ENCODE measurements around the gene CHMP2A. TPM values are rescaled to one million over a fixed set of nuclear protein-coding genes. Genes with fewer than 3 reads are reported as not detected.
"Not testable (repeated sequence)": the region's sequence is repeated elsewhere in the genome, so short reads cannot be mapped to it uniquely, and the experiment has no call there.

Gene CHMP2A
- polyA plus RNA-seq, 1 donor: 120 TPM

DNA sequence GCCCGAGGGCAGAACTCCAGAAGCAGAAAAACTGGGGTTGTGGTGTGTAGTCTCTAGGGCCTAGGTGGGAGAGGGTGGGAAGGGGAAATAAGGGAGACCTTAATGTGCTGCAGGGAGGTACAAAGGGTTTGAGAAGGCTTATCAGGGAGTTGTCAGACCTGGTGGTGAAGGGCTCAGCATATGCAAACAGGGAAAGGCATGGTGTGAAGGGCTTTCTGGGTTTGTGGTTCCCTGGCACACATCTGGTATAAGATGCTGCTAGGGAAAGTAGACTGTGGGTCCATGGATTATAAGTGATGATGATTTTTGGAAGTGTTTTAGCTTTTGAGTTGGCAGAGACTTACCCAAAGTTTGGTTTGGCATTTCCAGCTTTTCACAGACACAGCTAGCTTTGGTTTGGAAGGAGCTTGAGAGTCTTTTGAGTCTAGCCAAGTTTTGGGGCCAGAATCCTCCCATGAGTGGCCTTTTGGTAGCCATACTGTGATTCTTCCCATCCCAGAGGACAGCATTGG is 8.8 kb downstream of the CHMP2A start:
- no peaks in the 10 kb centered on the region for H3K27me3 ChIP-seq (ENCODE audit: control insufficient read depth, insufficient read depth, low read length)
- H3K27ac ChIP-seq (ENCODE audit: low read length): no peak overlapping the region
- WGBS (ENCODE audit: insufficient coverage, low lambda C conversion rate): 0% methylated on average over 1 of the region's 1 CpG
- DNase-seq: no peak
- peaks cover 17% of the 10 kb centered on the region for H3K4me1 ChIP-seq (ENCODE audit: control insufficient read depth, insufficient read depth, low read length)
- H3K36me3 ChIP-seq (ENCODE audit: control insufficient read depth, insufficient read depth, low read length): peaks cover 55% of the 10 kb centered on the region
- no peaks in the 10 kb centered on the region for H3K9me3 ChIP-seq (ENCODE audit: control insufficient read depth, low read depth, low read length)
- peak overlapping the region; percentile 90 for H3K4me3 ChIP-seq (ENCODE audit: low read length)

DNA sequence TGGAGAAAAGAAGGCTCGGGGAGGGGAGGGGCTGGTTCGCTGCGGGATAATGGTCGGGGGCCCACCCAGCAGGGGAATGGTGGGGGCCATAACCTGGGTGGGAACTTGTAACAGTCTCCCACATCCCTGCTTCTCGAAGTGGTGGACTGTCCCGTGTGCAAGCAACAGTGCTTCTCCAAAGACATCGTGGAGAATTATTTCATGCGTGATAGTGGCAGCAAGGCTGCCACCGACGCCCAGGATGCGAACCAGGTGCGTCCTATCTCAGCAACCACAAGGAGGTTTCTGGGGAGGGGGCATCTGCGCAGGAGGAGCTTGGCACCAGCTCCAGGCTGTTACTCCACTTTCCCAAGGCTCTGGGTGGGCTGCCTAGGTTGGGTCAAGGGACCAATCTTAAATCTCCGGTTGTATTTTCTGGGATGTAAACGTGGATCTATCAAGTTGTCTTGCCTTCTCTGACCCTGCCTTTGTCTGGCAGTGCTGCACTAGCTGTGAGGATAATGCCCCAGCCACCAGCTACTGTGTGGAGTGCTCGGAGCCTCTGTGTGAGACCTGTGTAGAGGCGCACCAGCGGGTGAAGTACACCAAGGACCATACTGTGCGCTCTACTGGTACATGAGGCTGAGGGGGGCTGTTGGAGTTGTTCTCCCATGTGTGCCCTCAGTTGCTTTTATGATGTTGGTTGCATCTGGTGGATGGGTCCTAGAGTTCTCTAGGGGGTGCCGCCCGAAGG is 9.5 kb downstream of the CHMP2A start:
- H3K36me3 ChIP-seq (ENCODE audit: control insufficient read depth, insufficient read depth, low read length): peaks cover 49% of the 10 kb centered on the region
- no peak for DNase-seq
- WGBS (ENCODE audit: insufficient coverage, low lambda C conversion rate): no CpG with 5 or more reads among the region's 21 CpGs
- no peaks in the 10 kb centered on the region for H3K9me3 ChIP-seq (ENCODE audit: control insufficient read depth, low read depth, low read length)
- H3K27ac ChIP-seq (ENCODE audit: low read length): peak overlapping the region; percentile 31
- H3K27me3 ChIP-seq (ENCODE audit: control insufficient read depth, insufficient read depth, low read length): peaks cover 2% of the 10 kb centered on the region
- H3K4me1 ChIP-seq (ENCODE audit: control insufficient read depth, insufficient read depth, low read length): peaks cover 17% of the 10 kb centered on the region
- H3K4me3 ChIP-seq (ENCODE audit: low read length): peak overlapping the region; percentile 90

DNA sequence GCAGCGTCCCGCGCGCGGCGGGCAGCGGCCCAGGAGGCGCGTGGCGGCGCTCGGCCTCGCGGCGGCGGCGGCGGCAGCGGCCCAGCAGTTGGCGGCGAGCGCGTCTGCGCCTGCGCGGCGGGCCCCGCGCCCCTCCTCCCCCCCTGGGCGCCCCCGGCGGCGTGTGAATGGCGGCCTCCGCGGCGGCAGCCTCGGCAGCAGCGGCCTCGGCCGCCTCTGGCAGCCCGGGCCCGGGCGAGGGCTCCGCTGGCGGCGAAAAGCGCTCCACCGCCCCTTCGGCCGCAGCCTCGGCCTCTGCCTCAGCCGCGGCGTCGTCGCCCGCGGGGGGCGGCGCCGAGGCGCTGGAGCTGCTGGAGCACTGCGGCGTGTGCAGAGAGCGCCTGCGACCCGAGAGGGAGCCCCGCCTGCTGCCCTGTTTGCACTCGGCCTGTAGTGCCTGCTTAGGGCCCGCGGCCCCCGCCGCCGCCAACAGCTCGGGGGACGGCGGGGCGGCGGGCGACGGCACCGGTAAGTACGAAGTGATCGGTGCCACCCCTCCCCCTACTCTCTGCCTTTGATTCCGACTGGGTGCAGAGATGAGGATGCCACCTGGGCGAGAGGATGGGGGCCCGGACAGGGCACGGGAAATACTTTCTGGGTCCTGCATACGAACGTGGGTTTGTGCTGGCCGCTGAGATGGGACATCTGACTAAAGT is 10.2 kb downstream of the CHMP2A start:
- Histone ChIP-seq H3K9me3 (ENCODE audit: control insufficient read depth, low read depth, low read length) (no peaks in the 10 kb centered on the region), H3K27me3 (ENCODE audit: control insufficient read depth, insufficient read depth, low read length) (peaks cover 4% of the 10 kb centered on the region), H3K4me3 (ENCODE audit: low read length) (peak overlapping the region; percentile 90), H3K36me3 (ENCODE audit: control insufficient read depth, insufficient read depth, low read length) (peaks cover 42% of the 10 kb centered on the region), H3K27ac (ENCODE audit: low read length) (peak overlapping the region; percentile 99), H3K4me1 (ENCODE audit: control insufficient read depth, insufficient read depth, low read length) (peaks cover 17% of the 10 kb centered on the region)
- peak in 1 of 2 donors; percentile 68 for DNase-seq
- WGBS (ENCODE audit: insufficient coverage, low lambda C conversion rate): no CpG with 5 or more reads among the region's 92 CpGs

DNA sequence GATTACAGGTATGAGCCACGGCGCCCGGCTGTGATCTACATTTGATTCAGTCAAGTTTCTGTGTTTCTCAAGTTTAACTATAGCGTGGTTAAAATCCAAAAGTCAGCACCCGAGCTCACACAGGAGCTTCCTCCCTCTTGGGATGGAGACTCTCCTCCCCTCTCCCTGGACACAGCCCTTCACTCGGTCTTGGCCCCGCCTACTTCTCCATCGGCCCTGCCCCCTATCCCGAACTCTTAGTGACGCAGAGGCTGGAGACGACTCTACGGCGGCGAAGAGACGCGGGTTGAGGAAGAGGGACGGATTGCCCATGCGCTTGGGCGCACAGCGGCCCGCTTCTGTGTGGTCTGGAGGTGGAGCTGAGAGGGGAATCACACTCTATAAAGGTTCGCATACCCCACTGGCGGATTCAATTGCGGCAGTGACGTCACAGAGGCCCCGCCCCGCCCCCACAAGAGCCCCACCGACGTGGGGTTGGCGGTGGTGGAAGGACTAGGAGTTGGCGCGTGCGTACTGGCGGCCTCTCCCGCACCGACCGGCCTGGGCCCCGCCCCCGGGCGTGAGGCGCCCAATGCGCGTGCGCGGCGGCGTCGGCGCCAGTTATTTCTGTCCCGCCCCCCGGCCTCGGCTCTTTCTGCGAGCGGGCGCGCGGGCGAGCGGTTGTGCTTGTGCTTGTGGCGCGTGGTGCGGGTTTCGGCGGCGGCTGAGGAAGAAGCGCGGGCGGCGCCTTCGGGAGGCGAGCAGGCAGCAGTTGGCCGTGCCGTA is 10.9 kb downstream of the CHMP2A start, which contains the start of gene TRIM28:
Gene TRIM28 (plus strand): TSS at position 239 of the 765 bp plus-strand sequence. CDS start 694 bp downstream, outside the sequence.
- H3K4me3 ChIP-seq (ENCODE audit: low read length): peak within 1 kb of the TSS; percentile 90
- peaks cover 34% of the 10 kb centered on the region for H3K36me3 ChIP-seq (ENCODE audit: control insufficient read depth, insufficient read depth, low read length)
- no CpG with 5 or more reads among the region's 73 CpGs for whole genome bisulfite sequencing (ENCODE audit: insufficient coverage, low lambda C conversion rate)

DNA sequence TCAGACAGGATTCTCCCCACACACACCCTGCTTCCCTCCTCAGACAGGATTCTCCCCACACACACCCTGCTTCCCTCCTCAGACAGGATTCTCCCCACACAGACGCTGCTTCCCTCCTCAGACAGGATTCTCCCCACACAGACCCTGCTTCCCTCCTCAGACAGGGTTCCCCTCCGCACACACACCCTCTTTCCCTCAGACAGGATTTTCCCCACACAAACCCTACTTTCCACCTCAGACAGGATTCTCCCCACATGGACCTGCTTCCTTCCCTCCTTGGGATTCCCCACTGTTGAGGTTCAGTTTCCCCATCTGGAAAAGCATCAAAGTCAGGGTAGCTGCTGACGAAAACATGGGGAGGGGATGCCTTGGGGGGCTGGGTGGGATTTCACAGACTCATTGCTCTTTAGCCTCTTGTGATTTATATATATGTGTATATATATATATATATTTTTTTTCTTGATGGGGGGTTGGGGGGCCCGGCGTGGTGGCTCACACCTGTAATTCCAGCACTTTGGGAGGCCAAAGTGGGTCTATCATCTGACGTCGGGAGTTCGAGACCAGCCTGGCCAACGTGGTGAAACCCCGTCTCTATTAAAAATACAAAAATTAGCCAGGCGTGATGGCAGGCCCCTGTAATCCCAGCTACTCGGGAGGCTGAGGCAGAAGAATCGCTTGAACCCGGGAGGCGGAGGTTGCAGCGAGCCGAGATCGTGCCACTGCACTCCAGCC is 12.1 kb downstream of the CHMP2A start:
- Histone ChIP-seq H3K27ac (ENCODE audit: low read length) (peak overlapping the region; percentile 99), H3K4me1 (ENCODE audit: control insufficient read depth, insufficient read depth, low read length) (peaks cover 25% of the 10 kb centered on the region), H3K36me3 (ENCODE audit: control insufficient read depth, insufficient read depth, low read length) (peaks cover 22% of the 10 kb centered on the region)
- not testable (repeated sequence) for H3K9me3 ChIP-seq (ENCODE audit: control insufficient read depth, low read depth, low read length); DNase-seq; H3K4me3 ChIP-seq (ENCODE audit: low read length); H3K27me3 ChIP-seq (ENCODE audit: control insufficient read depth, insufficient read depth, low read length)
- WGBS (ENCODE audit: insufficient coverage, low lambda C conversion rate): no CpG with 5 or more reads among the region's 18 CpGs

More for the DNA sequence above, 10.9 kb downstream of the CHMP2A start, which contains the start of gene TRIM28:
- Histone ChIP-seq H3K27me3 (ENCODE audit: control insufficient read depth, insufficient read depth, low read length) (peaks cover 8% of the 10 kb centered on the region), H3K9me3 (ENCODE audit: control insufficient read depth, low read depth, low read length) (no peaks in the 10 kb centered on the region), H3K27ac (ENCODE audit: low read length) (peak within 1 kb of the TSS; percentile 99), H3K4me1 (ENCODE audit: control insufficient read depth, insufficient read depth, low read length) (peaks cover 17% of the 10 kb centered on the region)
- peak; percentile 98 to 99 for DNase-seq

DNA sequence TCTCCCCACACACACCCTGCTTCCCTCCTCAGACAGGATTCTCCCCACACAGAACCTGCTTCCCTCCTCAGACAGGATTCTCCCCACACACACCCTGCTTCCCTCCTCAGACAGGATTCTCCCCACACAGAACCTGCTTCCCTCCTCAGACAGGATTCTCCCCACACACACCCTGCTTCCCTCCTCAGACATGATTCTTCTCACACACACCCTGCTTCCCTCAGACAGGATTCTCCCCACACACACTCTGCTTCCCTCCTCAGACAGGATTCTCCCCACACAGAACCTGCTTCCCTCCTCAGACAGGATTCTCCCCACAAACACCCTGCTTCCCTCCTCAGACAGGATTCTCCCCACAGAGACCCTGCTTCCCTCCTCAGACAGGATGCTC is 15.7 kb downstream of the CHMP2A start:
- not testable (repeated sequence) for H3K27ac ChIP-seq (ENCODE audit: low read length); H3K9me3 ChIP-seq (ENCODE audit: control insufficient read depth, low read depth, low read length); H3K36me3 ChIP-seq (ENCODE audit: control insufficient read depth, insufficient read depth, low read length); DNase-seq; H3K27me3 ChIP-seq (ENCODE audit: control insufficient read depth, insufficient read depth, low read length); H3K4me3 ChIP-seq (ENCODE audit: low read length)
- H3K4me1 ChIP-seq (ENCODE audit: control insufficient read depth, insufficient read depth, low read length): peaks cover 17% of the 10 kb centered on the region

DNA sequence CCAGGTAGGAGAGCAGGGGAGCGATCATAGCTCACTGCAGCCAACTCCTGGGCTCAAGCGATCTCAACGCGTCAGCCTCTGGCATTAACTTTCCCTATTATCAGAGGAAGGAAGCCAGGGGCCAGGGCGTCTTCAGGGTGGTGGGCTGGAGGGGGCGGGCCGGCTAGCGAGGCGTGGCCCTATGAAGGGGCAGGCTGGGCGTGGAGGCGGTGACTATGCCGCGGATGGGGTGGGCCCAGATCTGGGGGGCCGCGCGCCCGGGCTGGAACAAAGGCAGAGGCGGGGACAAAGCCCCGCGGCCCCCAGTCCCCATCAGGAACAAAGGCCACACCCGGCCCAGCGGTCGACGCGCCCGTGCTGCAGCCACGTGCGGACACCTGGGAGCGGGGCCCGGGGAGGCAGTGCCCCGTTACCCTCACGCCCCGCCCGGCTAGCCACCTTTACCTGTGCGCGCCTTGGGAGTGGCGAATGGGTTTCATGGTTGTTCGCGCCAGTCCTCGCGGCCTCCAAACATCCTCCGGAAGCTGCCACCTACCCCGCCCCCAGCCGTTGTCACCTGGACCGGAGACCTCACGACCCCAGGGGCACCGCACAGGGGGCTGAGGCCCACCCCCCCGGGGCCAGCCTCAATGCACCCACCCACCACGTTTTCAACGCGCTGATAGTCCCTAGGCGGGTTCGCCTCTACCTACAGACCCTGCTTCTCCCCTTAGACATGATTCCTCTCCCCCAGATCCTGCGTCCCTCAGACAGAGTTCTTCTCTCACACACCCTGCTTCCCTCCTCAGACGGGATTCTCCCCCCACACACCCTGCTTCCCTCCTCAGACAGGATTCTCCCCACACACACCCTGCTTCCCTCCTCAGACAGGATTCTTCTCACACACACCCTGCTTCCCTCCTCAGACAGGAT is 16.4 kb downstream of the CHMP2A start:
- DNase-seq: peak; percentile 70 to 90
- peak overlapping the region; percentile 69 for H3K27ac ChIP-seq (ENCODE audit: low read length)
- H3K27me3 ChIP-seq (ENCODE audit: control insufficient read depth, insufficient read depth, low read length): peaks cover 8% of the 10 kb centered on the region

DNA sequence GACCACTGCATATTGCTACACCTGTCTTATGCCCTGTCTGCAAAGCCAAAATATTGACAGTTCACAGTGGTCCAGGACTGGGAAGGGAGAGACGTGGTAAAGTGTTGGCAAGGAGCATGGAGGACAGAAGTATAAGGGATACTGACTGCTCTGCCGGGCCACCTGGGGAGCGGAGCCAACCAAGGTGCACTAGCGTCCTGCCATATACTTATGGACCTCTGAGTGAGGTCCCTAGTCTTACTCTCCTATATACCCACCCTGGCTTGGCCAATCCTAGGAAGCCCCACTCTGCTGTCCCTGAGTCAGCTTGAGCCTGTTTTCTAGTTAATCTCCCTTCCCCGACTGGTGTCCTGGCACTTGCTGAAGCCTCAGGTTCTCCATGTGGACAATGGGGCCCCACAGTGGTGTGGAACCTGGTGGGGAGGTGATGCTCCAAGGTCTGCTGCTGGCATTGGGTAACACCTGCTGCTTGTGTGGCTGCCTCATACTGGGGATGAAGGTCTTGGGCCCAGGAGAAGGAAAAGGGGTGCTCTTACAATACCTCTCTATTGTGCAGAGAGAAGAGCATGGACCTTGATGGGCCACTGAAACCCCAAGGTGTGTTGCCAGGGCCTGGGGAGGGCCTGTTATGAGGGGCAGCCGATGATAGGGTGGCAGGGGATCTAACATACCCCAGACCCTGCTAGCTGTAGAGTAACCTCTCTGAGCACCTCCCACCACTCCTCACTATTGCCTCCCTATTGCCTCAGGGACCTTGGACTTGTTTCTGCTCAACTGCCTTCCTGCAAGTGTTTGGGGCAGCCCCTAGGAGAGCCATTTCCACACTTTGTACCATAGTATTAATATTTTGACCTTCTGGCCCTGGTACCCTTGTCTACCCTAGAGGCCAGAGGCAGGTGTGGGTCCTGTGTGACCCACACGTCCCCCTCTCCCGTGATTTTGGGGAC is 17.8 kb downstream of the CHMP2A start:
- Histone ChIP-seq H3K27me3 (ENCODE audit: control insufficient read depth, insufficient read depth, low read length) (peaks cover 8% of the 10 kb centered on the region), H3K27ac (ENCODE audit: low read length) (peak overlapping the region; percentile 69), H3K4me1 (ENCODE audit: control insufficient read depth, insufficient read depth, low read length) (peaks cover 17% of the 10 kb centered on the region), H3K36me3 (ENCODE audit: control insufficient read depth, insufficient read depth, low read length) (no peaks in the 10 kb centered on the region), H3K4me3 (ENCODE audit: low read length) (no peak overlapping the region), H3K9me3 (ENCODE audit: control insufficient read depth, low read depth, low read length) (no peaks in the 10 kb centered on the region)
- DNase-seq: peak in 1 of 2 donors; percentile 65
- WGBS (ENCODE audit: insufficient coverage, low lambda C conversion rate): no CpG with 5 or more reads among the region's 8 CpGs

More for the DNA sequence above, 16.4 kb downstream of the CHMP2A start:
- Histone ChIP-seq H3K9me3 (ENCODE audit: control insufficient read depth, low read depth, low read length) (no peaks in the 10 kb centered on the region), H3K4me1 (ENCODE audit: control insufficient read depth, insufficient read depth, low read length) (peaks cover 17% of the 10 kb centered on the region), H3K36me3 (ENCODE audit: control insufficient read depth, insufficient read depth, low read length) (no peaks in the 10 kb centered on the region), H3K4me3 (ENCODE audit: low read length) (peak overlapping the region; percentile 41)
- WGBS (ENCODE audit: insufficient coverage, low lambda C conversion rate): no CpG with 5 or more reads among the region's 55 CpGs

Measured in large intestine (tissue), 3 donors.